Hepatocyte (in vitro differentiated cells): ENCODE results near the gene CCDC91.

ENCODE experiments used
- EZH2 ChIP-seq: fragments of 200-600 bp; sonication (generic); IDR thresholded peaks from 2 replicates; pipeline ENCODE4 v1.6.1; 2016; ENCODE audit warnings: antibody characterized with exemption, mild to moderate bottlenecking, borderline replicate concordance
- EZH2phosphoT487 ChIP-seq: fragments of 200-600 bp; sonication (generic); IDR thresholded peaks from one replicate; pipeline ENCODE4 v1.6.1; 2018; ENCODE audit warnings: antibody characterized with exemption, mild to moderate bottlenecking, low read depth, moderate library complexity; ENCODE audit not compliant: unreplicated experiment, severe bottlenecking
- TF ChIP-seq, protein P1 (sequence below): fragments of 200-600 bp; sonication (generic); IDR thresholded peaks from 2 replicates; pipeline ENCODE4 v1.5.1; 2016; ENCODE audit warnings: antibody characterized with exemption, mild to moderate bottlenecking; ENCODE audit not compliant: poor library complexity

DNA sequence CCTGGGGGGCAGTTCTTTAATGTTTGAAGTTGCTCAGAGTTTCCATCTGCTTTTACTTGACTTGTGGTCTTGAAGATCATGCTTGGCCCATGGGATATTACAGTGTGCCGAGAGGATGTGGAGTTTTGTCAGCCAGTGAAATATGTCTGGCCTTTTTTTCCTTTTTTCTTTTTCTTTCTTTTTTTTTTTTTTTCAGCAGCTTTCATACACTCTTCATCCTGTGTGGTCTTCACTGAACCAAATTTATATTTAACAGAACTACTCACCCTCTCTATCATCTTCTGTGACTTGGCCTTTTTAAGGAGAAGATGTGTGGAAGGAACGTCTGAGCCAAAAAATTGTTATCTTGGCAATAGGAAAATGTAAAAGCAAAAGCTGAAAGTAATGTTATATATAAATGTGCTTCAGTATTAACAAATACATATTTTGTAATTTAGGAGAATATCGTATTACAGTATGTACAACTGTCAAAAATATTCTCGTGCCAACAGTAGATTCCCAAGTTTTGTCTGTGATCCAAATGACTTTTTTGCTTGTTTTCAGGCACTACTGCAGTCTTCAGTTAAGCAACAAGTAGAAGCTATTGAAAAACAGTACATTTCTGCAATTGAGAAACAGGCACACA lies 200.6 kb downstream of the CCDC91 start:
- TF ChIP-seq, protein P1, sequence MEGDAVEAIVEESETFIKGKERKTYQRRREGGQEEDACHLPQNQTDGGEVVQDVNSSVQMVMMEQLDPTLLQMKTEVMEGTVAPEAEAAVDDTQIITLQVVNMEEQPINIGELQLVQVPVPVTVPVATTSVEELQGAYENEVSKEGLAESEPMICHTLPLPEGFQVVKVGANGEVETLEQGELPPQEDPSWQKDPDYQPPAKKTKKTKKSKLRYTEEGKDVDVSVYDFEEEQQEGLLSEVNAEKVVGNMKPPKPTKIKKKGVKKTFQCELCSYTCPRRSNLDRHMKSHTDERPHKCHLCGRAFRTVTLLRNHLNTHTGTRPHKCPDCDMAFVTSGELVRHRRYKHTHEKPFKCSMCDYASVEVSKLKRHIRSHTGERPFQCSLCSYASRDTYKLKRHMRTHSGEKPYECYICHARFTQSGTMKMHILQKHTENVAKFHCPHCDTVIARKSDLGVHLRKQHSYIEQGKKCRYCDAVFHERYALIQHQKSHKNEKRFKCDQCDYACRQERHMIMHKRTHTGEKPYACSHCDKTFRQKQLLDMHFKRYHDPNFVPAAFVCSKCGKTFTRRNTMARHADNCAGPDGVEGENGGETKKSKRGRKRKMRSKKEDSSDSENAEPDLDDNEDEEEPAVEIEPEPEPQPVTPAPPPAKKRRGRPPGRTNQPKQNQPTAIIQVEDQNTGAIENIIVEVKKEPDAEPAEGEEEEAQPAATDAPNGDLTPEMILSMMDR, result no peak
- TF ChIP-seq EZH2phosphoT487 (no peak), EZH2 (no peak)
